ENCODE measurements around the gene TRIP11. TPM values are rescaled to one million over a fixed set of nuclear protein-coding genes. Genes with fewer than 3 reads are reported as not detected.
"Not testable (repeated sequence)": the region's sequence is repeated elsewhere in the genome, so short reads cannot be mapped to it uniquely, and the experiment has no call there.

TRIP11 gene
- 10 to 100 TPM; 51.2 to 53.2 TPM for total RNA-seq
- long read RNA-seq, donor 1, partial matches to known transcripts, result 9 of 17 reads
- long read RNA-seq, donor 1, other reads (novel, unspliced or antisense), result 7 of 17 reads
- long read RNA-seq, donor 2, partial matches to known transcripts, result 114 of 139 reads
- long read RNA-seq, donor 2, other reads (novel, unspliced or antisense), result 25 of 139 reads

DNA sequence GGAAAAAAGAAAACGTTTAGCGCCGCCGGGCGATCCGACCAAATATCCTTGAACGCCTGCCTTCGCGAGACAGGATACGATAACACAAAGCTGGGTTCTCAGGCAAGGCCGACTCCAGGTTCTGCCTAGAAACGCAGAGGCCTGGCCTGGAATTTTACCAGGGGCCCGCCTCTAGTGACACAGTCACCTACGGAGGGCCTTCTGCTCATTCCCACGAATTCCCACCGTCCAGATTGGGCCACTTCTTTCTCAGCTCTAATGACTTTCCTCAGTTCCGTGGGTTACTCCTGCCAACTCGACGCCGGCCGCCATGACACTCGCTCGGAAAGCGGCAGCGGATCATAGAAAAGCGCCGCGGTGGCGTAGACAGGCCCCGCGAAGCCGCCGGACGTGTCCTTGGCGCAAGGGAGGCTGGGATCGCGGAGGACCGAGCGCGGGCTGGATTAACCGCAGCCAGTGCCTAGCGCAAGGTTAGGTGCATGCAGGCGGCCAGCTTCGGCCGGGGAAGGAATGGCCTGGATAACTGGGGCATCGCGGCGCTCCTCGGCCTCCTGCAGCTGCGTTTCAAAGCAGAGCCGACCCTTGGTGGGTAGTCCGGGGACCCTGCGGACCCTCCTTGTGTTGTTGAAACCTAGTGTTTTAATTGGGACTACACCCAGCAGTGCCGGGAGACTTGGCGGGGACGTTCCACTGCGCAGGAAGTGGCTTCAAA, at the start of gene TRIP11:
Gene TRIP11 (minus strand): TSS at position 341 of the 712 bp plus-strand sequence. CDS start 374 bp downstream, outside the sequence.
- DNase-seq (ENCODE audit: low spot score), result peak; percentile 99
- intact Hi-C loops (cut with DNase I), result no loop called here

- DNase-seq (ENCODE audit: low spot score), result no peak
- intact Hi-C loops (cut with DNase I), result no loop called here
Observed at GRCh38 chr14:92088494-92088893, 48.6 kb upstream of the TRIP11 start.

DNA sequence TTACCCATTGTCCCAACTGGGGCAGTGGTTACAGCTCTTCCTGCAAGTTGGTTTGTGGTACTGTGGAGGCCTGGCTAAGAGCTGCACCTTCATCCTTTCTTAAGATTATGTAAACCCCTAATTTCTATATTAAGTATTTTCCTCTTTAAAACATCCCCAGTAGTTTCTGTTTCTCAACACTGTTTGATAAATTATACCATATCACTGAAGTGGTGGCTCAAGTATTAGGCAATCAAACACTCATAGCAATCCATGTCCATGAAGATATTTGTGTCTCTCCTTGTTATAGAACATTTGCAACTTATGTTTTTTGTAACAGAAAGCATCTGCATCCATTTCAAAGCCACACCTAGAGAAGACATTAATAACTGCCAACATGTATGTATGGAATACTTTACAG, 34.7 kb upstream of the TRIP11 start:
- intact Hi-C loops (cut with DNase I), result no loop called here
- no peak for DNase-seq (ENCODE audit: low spot score)

- intact Hi-C loops (cut with DNase I), result no loop called here
- DNase-seq (ENCODE audit: low spot score), result no peak
Observed at GRCh38 chr14:92058006-92058917, 18.4 kb upstream of the TRIP11 start.

GRCh38 chr14:92049781-92050180, 9.9 kb upstream of the TRIP11 start:
- intact Hi-C loops (cut with DNase I), result no loop called here

DNA sequence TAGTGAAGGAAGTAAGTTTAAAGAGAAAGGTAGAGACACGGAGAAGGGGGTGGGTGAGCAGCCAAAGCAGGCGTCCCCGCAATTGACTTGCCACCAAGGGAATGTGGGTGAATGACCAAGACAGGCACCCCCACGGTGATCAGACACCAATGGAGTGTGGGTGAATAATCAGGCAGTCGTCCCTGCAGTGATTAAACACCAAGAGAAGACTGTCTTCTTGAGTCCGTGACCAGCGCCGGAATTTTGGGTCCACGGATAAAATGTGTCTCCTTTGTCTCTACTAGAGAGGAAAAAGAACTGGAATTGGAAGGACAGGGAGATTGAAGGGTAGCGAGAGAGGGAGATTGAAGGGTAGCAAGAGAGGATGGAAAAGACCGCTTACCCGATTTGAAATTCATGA, 9.4 kb upstream of the TRIP11 start:
- intact Hi-C loops (cut with DNase I); DNase-seq (ENCODE audit: low spot score): not testable (repeated sequence)

More at GRCh38 chr14:92049781-92050180, 9.9 kb upstream of the TRIP11 start:
- no peak for DNase-seq (ENCODE audit: low spot score)

DNA sequence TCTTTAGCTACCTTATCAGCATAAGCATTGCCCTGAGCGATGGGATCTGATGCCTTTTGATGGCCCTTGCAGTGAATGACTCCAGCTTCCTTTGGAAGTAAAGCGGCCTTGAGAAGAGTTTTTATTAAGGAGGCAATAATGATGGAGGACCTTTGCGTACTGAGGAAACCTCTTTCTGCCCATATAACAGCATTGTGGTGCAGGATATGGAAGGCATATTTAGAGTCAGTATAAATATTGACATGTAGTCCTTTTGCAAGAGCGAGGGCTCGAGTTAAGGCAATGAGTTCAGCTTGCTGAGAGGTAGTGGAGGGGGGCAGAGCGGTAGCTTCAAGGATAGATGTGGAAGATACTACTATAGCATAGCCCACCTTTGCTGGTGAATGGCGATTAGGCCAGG, 6.0 kb upstream of the TRIP11 start:
- intact Hi-C loops (cut with DNase I); DNase-seq (ENCODE audit: low spot score): not testable (repeated sequence)

GRCh38 chr14:92041766-92042165, 1.9 kb upstream of the TRIP11 start:
- DNase-seq (ENCODE audit: low spot score); intact Hi-C loops (cut with DNase I): not testable (repeated sequence)

- DNase-seq (ENCODE audit: low spot score), result no peak
- intact Hi-C loops (cut with DNase I), result no loop called here
Observed at GRCh38 chr14:92041203-92041602, 1.3 kb upstream of the TRIP11 start.

DNA sequence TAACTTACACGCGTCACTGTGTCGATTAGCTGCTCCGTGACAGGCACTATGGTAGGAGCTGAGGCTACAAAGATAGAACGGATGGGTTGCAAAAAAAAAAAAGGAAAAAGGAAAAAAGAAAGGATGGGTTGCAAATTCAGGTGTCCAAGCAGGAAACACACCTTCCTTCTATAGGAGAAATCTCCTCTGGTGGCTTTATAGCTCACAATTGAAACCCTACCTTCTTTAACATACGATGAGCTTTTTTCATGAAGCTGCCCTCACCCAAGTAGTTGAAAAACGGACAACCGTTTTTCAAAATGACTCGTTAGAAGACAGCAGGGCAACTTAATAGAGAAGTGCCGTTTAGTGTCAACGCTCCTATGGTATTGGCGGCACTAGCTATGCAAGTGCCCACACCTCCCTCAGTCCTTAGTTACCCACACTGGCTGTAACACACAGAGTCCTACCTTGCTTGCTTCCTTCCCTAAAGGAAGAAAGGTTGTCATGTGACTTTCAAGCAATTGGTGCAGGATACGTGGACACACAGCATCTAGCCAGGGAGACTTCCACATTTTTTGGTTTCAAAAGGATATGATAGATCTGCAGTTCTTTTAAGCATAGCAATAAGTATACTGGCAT, 682 bp upstream of the TRIP11 start:
- intact Hi-C loops (cut with DNase I), result no loop called here
- DNase-seq (ENCODE audit: low spot score), result no peak

DNA sequence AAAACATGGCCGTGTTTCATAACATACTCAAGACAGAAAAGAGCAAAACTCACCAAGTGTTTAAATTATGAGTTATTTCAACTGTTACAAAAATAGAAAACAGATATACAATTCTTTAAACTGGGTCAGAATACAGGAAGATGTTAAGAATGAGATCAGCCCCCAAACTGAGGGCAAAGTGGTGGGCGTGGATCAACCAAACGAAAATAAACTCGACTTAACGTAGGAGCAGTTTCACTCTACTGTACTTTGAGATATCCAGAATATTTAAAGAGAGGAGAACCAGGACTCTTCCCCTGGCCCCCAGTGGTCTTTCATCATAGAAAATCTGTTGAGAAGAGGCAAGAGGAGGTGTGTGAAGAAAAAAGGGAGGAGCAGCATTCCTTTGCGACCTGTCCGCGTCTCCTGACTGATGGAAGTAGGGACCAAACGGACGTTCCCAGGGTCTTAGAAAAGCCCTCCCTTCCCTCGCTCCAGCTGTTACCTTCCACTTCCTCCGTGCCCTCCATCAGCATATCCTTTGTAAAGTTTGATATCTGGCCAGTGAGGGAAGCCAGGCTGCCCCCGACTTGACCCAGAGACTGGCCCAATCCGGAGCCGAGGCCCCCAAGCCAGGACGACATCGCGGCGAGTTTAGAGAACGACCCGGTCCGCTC, 668 bp downstream of the TRIP11 start:
- intact Hi-C loops (cut with DNase I), result no loop called here
- DNase-seq (ENCODE audit: low spot score), result no peak

GRCh38 chr14:92037989-92038388, 1.9 kb downstream of the TRIP11 start:
- DNase-seq (ENCODE audit: low spot score), result no peak
- intact Hi-C loops (cut with DNase I), result no loop called here

DNA sequence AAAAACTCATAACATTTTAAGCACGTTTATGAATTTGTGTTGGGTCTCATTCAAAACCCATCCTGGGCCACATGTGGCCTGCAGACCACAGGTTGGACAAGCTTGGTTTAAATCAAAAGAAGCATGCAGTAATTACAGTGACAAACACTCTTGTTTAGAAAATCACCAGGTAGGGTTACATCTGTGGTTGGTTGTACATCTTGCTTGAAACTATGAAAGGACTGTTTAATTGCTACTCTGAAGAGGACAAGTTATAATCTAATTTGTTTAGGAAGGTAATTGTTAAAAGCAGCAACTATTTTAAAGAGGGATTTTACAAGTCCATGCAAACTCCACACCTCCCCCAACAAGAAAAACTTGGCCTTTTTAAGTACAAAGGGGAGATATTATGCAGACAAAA, 4.0 kb downstream of the TRIP11 start:
- intact Hi-C loops (cut with DNase I), result no loop called here
- DNase-seq (ENCODE audit: low spot score), result no peak

DNA sequence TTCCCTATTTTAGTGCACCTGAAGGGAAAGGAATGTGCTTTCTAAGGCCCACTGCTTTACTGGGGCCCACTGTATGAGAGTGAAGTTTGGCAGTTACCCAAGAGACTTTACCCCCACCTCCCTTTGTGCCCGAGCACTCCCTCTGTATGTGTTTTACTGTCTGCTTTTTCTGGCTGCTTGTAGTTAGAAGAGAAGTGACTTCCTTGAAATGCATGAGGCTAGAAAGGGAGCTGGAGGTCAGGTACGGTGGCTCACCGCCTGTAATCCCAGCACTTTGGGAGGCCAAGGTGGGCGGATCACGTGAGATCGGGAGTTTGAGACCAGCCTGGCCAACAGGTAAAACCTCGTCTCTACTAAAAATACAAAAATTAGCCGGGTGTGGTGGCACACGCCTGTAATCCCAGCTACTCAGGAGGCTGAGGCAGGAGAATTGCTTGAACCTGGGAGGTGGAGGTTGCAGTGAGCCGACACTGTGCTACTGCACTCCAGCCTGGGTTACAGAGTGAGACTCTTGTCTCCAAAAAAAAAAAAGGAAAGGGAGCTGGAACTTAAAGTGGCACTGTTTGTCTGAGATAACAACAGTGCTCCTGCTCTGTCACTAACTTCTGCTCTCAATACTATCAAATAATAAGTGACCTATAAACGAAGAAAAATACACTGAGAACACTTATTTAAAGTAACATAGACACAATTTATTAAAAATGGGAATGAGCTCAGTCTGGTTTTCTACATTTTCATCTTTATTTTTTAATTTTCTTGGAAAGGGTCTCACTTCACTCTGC, 5.8 kb downstream of the TRIP11 start:
- intact Hi-C loops (cut with DNase I), result no loop called here
- DNase-seq (ENCODE audit: low spot score), result no peak

- DNase-seq (ENCODE audit: low spot score), result no peak
- intact Hi-C loops (cut with DNase I), result no loop called here
Observed at GRCh38 chr14:92033433-92033832, 6.4 kb downstream of the TRIP11 start.

DNA sequence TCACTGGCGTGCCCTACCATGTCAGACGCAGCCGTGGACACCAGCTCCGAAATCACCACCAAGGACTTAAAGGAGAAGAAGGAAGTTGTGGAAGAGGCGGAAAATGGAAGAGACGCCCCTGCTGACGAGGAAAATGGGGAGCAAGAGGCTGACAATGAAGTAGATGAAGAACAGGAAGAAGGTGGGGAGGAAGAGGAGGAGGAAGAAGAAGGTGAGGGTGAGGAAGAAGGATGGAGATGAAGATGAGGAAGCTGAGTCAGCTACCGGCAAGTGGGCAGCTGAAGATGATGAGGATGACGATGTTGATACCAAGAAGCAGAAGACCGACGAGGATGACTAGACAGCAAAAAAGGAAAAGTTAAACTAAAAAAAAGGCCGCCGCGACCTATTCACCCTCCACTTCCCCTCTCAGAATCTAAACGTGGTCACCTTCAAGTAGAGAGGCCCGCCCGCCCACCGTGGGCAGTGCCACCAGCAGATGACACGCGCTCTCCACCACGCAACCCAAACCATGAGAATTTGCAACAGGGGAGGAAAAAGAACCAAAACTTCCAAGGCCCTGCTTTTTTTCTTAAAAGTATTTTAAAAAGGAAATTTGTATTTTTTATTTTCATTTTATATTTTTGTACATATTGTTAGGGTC, 13.2 kb downstream of the TRIP11 start:
- intact Hi-C loops (cut with DNase I), result no loop called here
- no peak for DNase-seq (ENCODE audit: low spot score)

- intact Hi-C loops (cut with DNase I), result no loop called here
- DNase-seq (ENCODE audit: low spot score), result no peak
Observed at GRCh38 chr14:92022036-92022435, 17.8 kb downstream of the TRIP11 start.

DNA sequence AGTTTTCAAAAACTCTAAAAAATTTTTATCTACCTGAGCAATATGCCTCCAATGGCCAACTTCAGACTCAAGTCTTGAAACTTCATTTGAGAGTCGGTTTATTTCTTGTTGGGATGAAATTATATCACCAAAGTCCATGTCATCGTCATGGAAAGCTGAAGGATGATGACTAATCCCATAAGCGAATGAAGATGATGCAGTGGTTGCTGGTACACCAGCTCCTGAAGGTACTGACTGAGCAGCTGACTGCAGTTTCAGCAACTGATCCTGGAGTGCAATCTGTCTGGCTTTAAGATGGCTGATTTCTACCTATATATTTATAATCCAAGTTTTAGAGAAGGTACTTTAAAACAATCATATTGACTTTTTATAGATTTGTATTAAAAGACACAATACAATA, 18.3 kb downstream of the TRIP11 start:
- no peak for DNase-seq (ENCODE audit: low spot score)
- intact Hi-C loops (cut with DNase I), result no loop called here
